ENCODE measurements around the gene COMT.

GRCh38 chr22:19981171-19981960 is 39.8 kb downstream of the COMT start:
- TF ChIP-seq GATA2 (IDR thresholded peaks at IDR 0.05; ENCODE audit: low read depth, low read length) = no peak
- TF ChIP-seq GATA3 (IDR thresholded peaks at IDR 0.05; ENCODE audit: low read depth, low read length) = no peak
